Mucosa of stomach (tissue), 1 donor: ENCODE measurements around the gene IGFBP3.

Source experiments
- H3K27me3 ChIP-seq: one replicate; pipeline ENCODE4 v1.7.0; 2013; ENCODE audit warnings: mild to moderate bottlenecking, low read length; ENCODE audit not compliant: control insufficient read depth, insufficient read depth
- H3K36me3 ChIP-seq: one replicate; pipeline ENCODE4 v1.7.0; 2013; ENCODE audit warnings: low read length; ENCODE audit not compliant: control insufficient read depth, insufficient read depth
- H3K4me1 ChIP-seq: one replicate; pipeline ENCODE4 v1.7.0; 2013; ENCODE audit warnings: mild to moderate bottlenecking, low read length; ENCODE audit not compliant: control insufficient read depth, insufficient read depth
- H3K4me3 ChIP-seq: one replicate; pipeline ENCODE4 v1.7.0; 2013; ENCODE audit warnings: low read length
- H3K9ac ChIP-seq: one replicate; pipeline ENCODE4 v1.7.0; 2013; ENCODE audit warnings: mild to moderate bottlenecking, low read length, moderate library complexity
- H3K9me3 ChIP-seq: one replicate; pipeline ENCODE4 v1.7.0; 2013; ENCODE audit warnings: mild to moderate bottlenecking, low read length, moderate library complexity; ENCODE audit not compliant: control insufficient read depth
- donor health status: Pancreatic carcinoma.

IGFBP3 gene

GRCh38 chr7:45876519-45876918 is 44.6 kb downstream of the IGFBP3 start:
- Histone ChIP-seq H3K4me3 (no peak overlapping the region), H3K27me3 (no peaks in the 10 kb centered on the region), H3K9ac (no peak overlapping the region), H3K9me3 (no peaks in the 10 kb centered on the region), H3K36me3 (no peaks in the 10 kb centered on the region), H3K4me1 (no peaks in the 10 kb centered on the region)

GRCh38 chr7:45874408-45875131 is 46.5 kb downstream of the IGFBP3 start:
- no peaks in the 10 kb centered on the region for H3K36me3 ChIP-seq
- no peaks in the 10 kb centered on the region for H3K9me3 ChIP-seq
- no peaks in the 10 kb centered on the region for H3K4me1 ChIP-seq
- H3K27me3 ChIP-seq: no peaks in the 10 kb centered on the region
- H3K9ac ChIP-seq: no peak overlapping the region
- no peak overlapping the region for H3K4me3 ChIP-seq

- H3K4me3 ChIP-seq: no peak overlapping the region
- no peaks in the 10 kb centered on the region for H3K4me1 ChIP-seq
- no peaks in the 10 kb centered on the region for H3K9me3 ChIP-seq
- H3K27me3 ChIP-seq: no peaks in the 10 kb centered on the region
- H3K36me3 ChIP-seq: no peaks in the 10 kb centered on the region
- no peak overlapping the region for H3K9ac ChIP-seq
Observed at GRCh38 chr7:45873355-45873754, 47.7 kb downstream of the IGFBP3 start.

GRCh38 chr7:45873035-45873354 is 48.1 kb downstream of the IGFBP3 start, which contains the start of gene CCDC201:
CCDC201 (minus strand) TSS chr7:45873082; CDS start chr7:45873007, 75 bp downstream.
- Histone ChIP-seq H3K9me3 (no peaks in the 10 kb centered on the region), H3K9ac (no peak within 1 kb of the TSS), H3K36me3 (no peaks in the 10 kb centered on the region), H3K4me3 (no peak within 1 kb of the TSS), H3K27me3 (no peaks in the 10 kb centered on the region), H3K4me1 (no peaks in the 10 kb centered on the region)

- no peaks in the 10 kb centered on the region for H3K4me1 ChIP-seq
- no peak overlapping the region for H3K4me3 ChIP-seq
- no peaks in the 10 kb centered on the region for H3K27me3 ChIP-seq
- no peaks in the 10 kb centered on the region for H3K9me3 ChIP-seq
- no peaks in the 10 kb centered on the region for H3K36me3 ChIP-seq
- H3K9ac ChIP-seq: no peak overlapping the region
Observed at GRCh38 chr7:45872116-45873034, 48.7 kb downstream of the IGFBP3 start.

GRCh38 chr7:45869426-45869825 is 51.6 kb downstream of the IGFBP3 start:
- no peak overlapping the region for H3K9ac ChIP-seq
- peaks cover 3% of the 10 kb centered on the region for H3K27me3 ChIP-seq
- H3K4me3 ChIP-seq: no peak overlapping the region
- no peaks in the 10 kb centered on the region for H3K36me3 ChIP-seq
- no peaks in the 10 kb centered on the region for H3K4me1 ChIP-seq
- no peaks in the 10 kb centered on the region for H3K9me3 ChIP-seq

GRCh38 chr7:45867471-45867870 is 53.6 kb downstream of the IGFBP3 start:
- Histone ChIP-seq H3K4me3 (no peak overlapping the region), H3K9me3 (no peaks in the 10 kb centered on the region), H3K36me3 (no peaks in the 10 kb centered on the region), H3K27me3 (peaks cover 3% of the 10 kb centered on the region), H3K4me1 (no peaks in the 10 kb centered on the region), H3K9ac (no peak overlapping the region)

GRCh38 chr7:45865594-45866410 is 55.3 kb downstream of the IGFBP3 start:
- H3K9ac ChIP-seq: no peak overlapping the region
- H3K36me3 ChIP-seq: no peaks in the 10 kb centered on the region
- H3K4me3 ChIP-seq: no peak overlapping the region
- H3K27me3 ChIP-seq: peaks cover 3% of the 10 kb centered on the region
- H3K9me3 ChIP-seq: no peaks in the 10 kb centered on the region
- H3K4me1 ChIP-seq: no peaks in the 10 kb centered on the region

GRCh38 chr7:45863715-45864114 is 57.4 kb downstream of the IGFBP3 start:
- no peak overlapping the region for H3K4me3 ChIP-seq
- no peaks in the 10 kb centered on the region for H3K9me3 ChIP-seq
- no peak overlapping the region for H3K9ac ChIP-seq
- peaks cover 3% of the 10 kb centered on the region for H3K27me3 ChIP-seq
- H3K4me1 ChIP-seq: no peaks in the 10 kb centered on the region
- no peaks in the 10 kb centered on the region for H3K36me3 ChIP-seq
